GM18520 (cell line): ENCODE results near the gene DKK2.

Experiments
- ATAC-seq: cut with Tn5 transposase; IDR thresholded peaks from one replicate; pipeline ENCODE4 v1.9.1; 2021; ENCODE audit not compliant: unreplicated experiment

The DKK2 gene

GRCh38 chr4:107035819-107036583, at the start of gene DKK2:
Gene DKK2 (minus strand): TSS chr4:107036313. CDS start chr4:107035591, 722 bp downstream.
- ATAC-seq, result no peak

GRCh38 chr4:107077192-107077591, 41.1 kb upstream of the DKK2 start:
- no peak for ATAC-seq

GRCh38 chr4:107072836-107073736, 37.0 kb upstream of the DKK2 start:
- no peak for ATAC-seq

GRCh38 chr4:107071108-107071507, 35.0 kb upstream of the DKK2 start:
- no peak for ATAC-seq

GRCh38 chr4:107069049-107069448, 32.9 kb upstream of the DKK2 start:
- ATAC-seq, result no peak

GRCh38 chr4:107068116-107068515, 32.0 kb upstream of the DKK2 start:
- no peak for ATAC-seq

GRCh38 chr4:107066621-107067020, 30.5 kb upstream of the DKK2 start:
- ATAC-seq, result no peak

GRCh38 chr4:107065201-107065600, 29.1 kb upstream of the DKK2 start:
- ATAC-seq, result no peak

- ATAC-seq, result no peak
Observed at GRCh38 chr4:107060388-107060787, 24.3 kb upstream of the DKK2 start.

GRCh38 chr4:107058828-107059227, 22.7 kb upstream of the DKK2 start:
- ATAC-seq, result no peak

- no peak for ATAC-seq
Observed at GRCh38 chr4:107050525-107051135, 14.5 kb upstream of the DKK2 start.

- ATAC-seq, result no peak
Observed at GRCh38 chr4:107046261-107046660, 10.1 kb upstream of the DKK2 start.

GRCh38 chr4:107044170-107044569, 8.1 kb upstream of the DKK2 start:
- no peak for ATAC-seq

- ATAC-seq, result no peak
Observed at GRCh38 chr4:107037199-107037584, 1.1 kb upstream of the DKK2 start.

GRCh38 chr4:107036584-107037198, 578 bp upstream of the DKK2 start:
- no peak for ATAC-seq

GRCh38 chr4:107034996-107035818, 906 bp downstream of the DKK2 start:
- no peak for ATAC-seq

- ATAC-seq, result no peak
Observed at GRCh38 chr4:107034091-107034995, 1.8 kb downstream of the DKK2 start.

GRCh38 chr4:107027379-107027778, 8.7 kb downstream of the DKK2 start:
- no peak for ATAC-seq

GRCh38 chr4:107018344-107018735, 17.8 kb downstream of the DKK2 start:
- ATAC-seq, result no peak
